Placental epithelial cell (primary cell): ENCODE data around the gene OR2T5. TPM values are rescaled to one million over a fixed set of nuclear protein-coding genes. Genes with fewer than 3 reads are reported as not detected.

Source experiments
- total RNA-seq: library from RNA; depleted of rRNA; stranded (reverse); fragments of >200 nt; gene quantifications from 2 replicates; pipeline ENCODE4 v1.2.3, GENCODE V29; 2012

OR2T5 gene
- total RNA-seq: 1.4 and 2.7 TPM in 2 replicates

GRCh38 chr1:248488289-248488688, at the start of gene OR2T5:
Gene OR2T5 (plus strand): TSS chr1:248488589. CDS start chr1:248488589, 0 bp downstream.

GRCh38 chr1:248445399-248445798, 43.0 kb upstream of the OR2T5 start, which contains the start of gene OR2T2:
Gene OR2T2 (plus strand): TSS chr1:248445637. CDS start chr1:248452798, 7,161 bp downstream.

GRCh38 chr1:248473051-248473450, 15.3 kb upstream of the OR2T5 start, which contains the start of gene OR2T3:
Gene OR2T3 (plus strand): TSS chr1:248473351. CDS start chr1:248473351, 0 bp downstream.

GRCh38 chr1:248507773-248508172, 19.4 kb downstream of the OR2T5 start, which contains the start of gene OR2G6:
Gene OR2G6 (plus strand): TSS chr1:248508073. CDS start chr1:248521647, 13,574 bp downstream.

Other genes with a start within 250 kb of the OR2T5 start
- under 0.01 and 0.54 TPM in 2 replicates for gene OR2T33, start 210.6 kb upstream of the OR2T5 start, total RNA-seq
- not detected in 2 replicates for gene OR2T12, start 185.2 kb upstream of the OR2T5 start, total RNA-seq
- not detected in 2 replicates for gene OR2M7, start 164.0 kb upstream of the OR2T5 start, total RNA-seq
- gene OR14C36, start 139.8 kb upstream of the OR2T5 start, total RNA-seq: not detected in 2 replicates
- not detected in 2 replicates for gene OR2T4, start 126.9 kb upstream of the OR2T5 start, total RNA-seq
- not detected in 2 replicates for gene OR2T6, start 112.8 kb upstream of the OR2T5 start, total RNA-seq
- not detected in 2 replicates for gene OR2T1, start 85.5 kb upstream of the OR2T5 start, total RNA-seq
- gene OR2T2, start 43.0 kb upstream of the OR2T5 start, total RNA-seq: 9.0 and 16.1 TPM in 2 replicates
- gene OR2T3, start 15.2 kb upstream of the OR2T5 start, total RNA-seq: 0.65 and 0.79 TPM in 2 replicates
- gene OR2G6, start 19.5 kb downstream of the OR2T5 start, total RNA-seq: 4.3 and 13.2 TPM in 2 replicates
- 9.4 and 19.7 TPM in 2 replicates for gene OR2T29, start 74.2 kb downstream of the OR2T5 start, total RNA-seq
- 9.8 and 12.4 TPM in 2 replicates for gene OR2T34, start 86.2 kb downstream of the OR2T5 start, total RNA-seq
- gene OR2T10, start 109.1 kb downstream of the OR2T5 start, total RNA-seq: 9.8 and 22.2 TPM in 2 replicates
- gene OR2T11, start 146.5 kb downstream of the OR2T5 start, total RNA-seq: 7.0 and 8.2 TPM in 2 replicates
- gene OR2T35, start 156.7 kb downstream of the OR2T5 start, total RNA-seq: 2.4 and 4.9 TPM in 2 replicates
- gene OR2T27, start 166.9 kb downstream of the OR2T5 start, total RNA-seq: not detected in 2 replicates
- gene OR14I1, start 214.2 kb downstream of the OR2T5 start, total RNA-seq: 0.76 TPM in 1 of 2 replicates, not detected in the other